Suprapubic skin (tissue), 4 donors: ENCODE data around the gene PODN. TPM values are rescaled to one million over a fixed set of nuclear protein-coding genes. Genes with fewer than 3 reads are reported as not detected.

Experiments used
- DNase-seq, 2 donors: peaks; one replicate each; pipeline ENCODE4 v3.0.0-alpha.2; 2019; ENCODE audit warnings: low spot score in 2 of 2
- H3K27ac ChIP-seq: fragments of 200-600 bp; sonication (generic); one replicate; pipeline ENCODE4 v1.5.1; 2019
- H3K27me3 ChIP-seq: fragments of 200-600 bp; sonication (generic); one replicate; pipeline ENCODE4 v1.5.1; 2019
- H3K36me3 ChIP-seq: fragments of 200-600 bp; sonication (generic); one replicate; pipeline ENCODE4 v1.5.1; 2019
- H3K4me1 ChIP-seq: fragments of 200-600 bp; sonication (generic); one replicate; pipeline ENCODE4 v1.5.1; 2019
- H3K4me3 ChIP-seq: fragments of 200-600 bp; sonication (generic); one replicate; pipeline ENCODE4 v1.5.1; 2019; ENCODE audit warnings: mild to moderate bottlenecking
- H3K9me3 ChIP-seq: fragments of 200-600 bp; sonication (generic); one replicate; pipeline ENCODE4 v1.5.1; 2019
- EP300 ChIP-seq: sonication (generic); formaldehyde crosslinking; IDR thresholded peaks from one replicate; pipeline ENCODE4 v1.6.1; 2017; ENCODE audit warnings: antibody characterized with exemption
- POLR2A ChIP-seq, 2 donors: fragments of 450-650 bp; IDR thresholded peaks; one replicate each; pipeline ENCODE4 v1.6.1; 2017; ENCODE audit warnings: antibody characterized with exemption in 2 of 2, mild to moderate bottlenecking in 2 of 2, moderate library complexity in 2 of 2
- POLR2AphosphoS5 ChIP-seq, 3 donors: sonication (generic); formaldehyde crosslinking; IDR thresholded peaks; one replicate each; pipeline ENCODE4 v1.6.1; 2017; ENCODE audit warnings: antibody characterized with exemption in 3 of 3
- WGBS: methylation state at CpG from one replicate; pipeline ENCODE4 v1.1.5; 2018; 5-methylcytosine and 5-hydroxymethylcytosine counted together
- total RNA-seq, 4 donors: library from RNA; depleted of rRNA; stranded (reverse); fragments of >200 nt; gene quantifications; one replicate each; pipeline ENCODE4 v1.1.0, GENCODE V29; 2016
- TF ChIP-seq, protein P1 (sequence below), 2 donors: fragments of 200-600 bp in 1 of 2; fragments of 450-650 bp in 1 of 2; sonication (generic) in 1 of 2; IDR thresholded peaks; one replicate each; pipeline ENCODE4 v1.5.1; 2016 to 2019; ENCODE audit warnings: antibody characterized with exemption in 2 of 2, mild to moderate bottlenecking in 1 of 2, moderate library complexity in 1 of 2

The PODN gene
- total RNA-seq, 4 donors from 2014 or later = 13.9 to 32.8 (median 19.8) TPM

- Histone ChIP-seq H3K4me1 (peaks cover 37% of the 10 kb centered on the region), H3K36me3 (no peaks in the 10 kb centered on the region), H3K9me3 (no peaks in the 10 kb centered on the region), H3K27me3 (peaks cover 29% of the 10 kb centered on the region), H3K27ac (peak overlapping the region; percentile 83), H3K4me3 (peak overlapping the region; percentile 57)
- peak in 1 of 2 donors; percentile 61 for DNase-seq
- TF ChIP-seq EP300 (no peak), POLR2A (IDR thresholded peaks at IDR 0.05) (no peak), POLR2AphosphoS5 (IDR thresholded peaks at IDR 0.05) (no peak)
- TF ChIP-seq, protein P1, sequence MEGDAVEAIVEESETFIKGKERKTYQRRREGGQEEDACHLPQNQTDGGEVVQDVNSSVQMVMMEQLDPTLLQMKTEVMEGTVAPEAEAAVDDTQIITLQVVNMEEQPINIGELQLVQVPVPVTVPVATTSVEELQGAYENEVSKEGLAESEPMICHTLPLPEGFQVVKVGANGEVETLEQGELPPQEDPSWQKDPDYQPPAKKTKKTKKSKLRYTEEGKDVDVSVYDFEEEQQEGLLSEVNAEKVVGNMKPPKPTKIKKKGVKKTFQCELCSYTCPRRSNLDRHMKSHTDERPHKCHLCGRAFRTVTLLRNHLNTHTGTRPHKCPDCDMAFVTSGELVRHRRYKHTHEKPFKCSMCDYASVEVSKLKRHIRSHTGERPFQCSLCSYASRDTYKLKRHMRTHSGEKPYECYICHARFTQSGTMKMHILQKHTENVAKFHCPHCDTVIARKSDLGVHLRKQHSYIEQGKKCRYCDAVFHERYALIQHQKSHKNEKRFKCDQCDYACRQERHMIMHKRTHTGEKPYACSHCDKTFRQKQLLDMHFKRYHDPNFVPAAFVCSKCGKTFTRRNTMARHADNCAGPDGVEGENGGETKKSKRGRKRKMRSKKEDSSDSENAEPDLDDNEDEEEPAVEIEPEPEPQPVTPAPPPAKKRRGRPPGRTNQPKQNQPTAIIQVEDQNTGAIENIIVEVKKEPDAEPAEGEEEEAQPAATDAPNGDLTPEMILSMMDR (IDR thresholded peaks at IDR 0.05) = no peak
- 25% methylated on average over 23 of the region's 61 CpGs for WGBS
These were observed 937 bp downstream of the PODN start for GRCh38 chr1:53062708-53063591.

GRCh38 chr1:53063744-53064515 lies 1.9 kb downstream of the PODN start:
- Histone ChIP-seq H3K4me3 (peak overlapping the region; percentile 57), H3K36me3 (no peaks in the 10 kb centered on the region), H3K27me3 (peaks cover 29% of the 10 kb centered on the region), H3K27ac (no peak overlapping the region), H3K9me3 (no peaks in the 10 kb centered on the region), H3K4me1 (peaks cover 37% of the 10 kb centered on the region)
- no peak for DNase-seq
- TF ChIP-seq EP300 (no peak), POLR2AphosphoS5 (IDR thresholded peaks at IDR 0.05) (no peak), POLR2A (IDR thresholded peaks at IDR 0.05) (no peak)
- TF ChIP-seq, protein P1 (IDR thresholded peaks at IDR 0.05) = no peak
- WGBS = 88% methylated on average over 9 of the region's 9 CpGs

GRCh38 chr1:53065391-53065790 lies 3.4 kb downstream of the PODN start:
- Histone ChIP-seq H3K27ac (no peak overlapping the region), H3K4me1 (peaks cover 28% of the 10 kb centered on the region), H3K4me3 (no peak overlapping the region), H3K9me3 (no peaks in the 10 kb centered on the region), H3K27me3 (peaks cover 29% of the 10 kb centered on the region), H3K36me3 (no peaks in the 10 kb centered on the region)
- TF ChIP-seq, protein P1 (IDR thresholded peaks at IDR 0.05) = no peak
- no peak for TF ChIP-seq POLR2A (IDR thresholded peaks at IDR 0.05)
- TF ChIP-seq POLR2AphosphoS5 (IDR thresholded peaks at IDR 0.05) = no peak
- no peak for TF ChIP-seq EP300
- no peak for DNase-seq
- 98% methylated on average over 7 of the region's 7 CpGs for WGBS

DNA sequence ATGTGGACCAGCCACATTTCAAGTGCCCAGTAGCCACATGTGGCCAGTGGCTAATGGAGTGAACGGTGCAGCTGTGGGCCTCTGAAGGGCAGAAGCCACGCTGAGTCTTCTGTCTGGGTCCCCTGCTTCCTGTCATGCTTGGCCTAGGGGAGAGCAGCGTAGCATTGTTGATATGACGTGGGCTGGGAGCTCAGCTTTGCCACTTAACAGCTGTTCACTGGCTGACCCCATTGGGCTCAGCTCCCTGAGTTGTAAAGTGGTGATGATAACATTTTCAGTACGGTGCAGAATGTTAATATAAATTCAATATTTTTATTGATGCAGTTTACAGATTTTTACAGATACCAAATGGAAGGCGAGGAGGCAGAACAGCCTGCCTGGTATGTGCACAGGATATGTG lies 4.5 kb downstream of the PODN start:
- WGBS = 75% methylated on average over 6 of the region's 6 CpGs
- TF ChIP-seq, protein P1 (IDR thresholded peaks at IDR 0.05) = no peak
- TF ChIP-seq POLR2AphosphoS5 (IDR thresholded peaks at IDR 0.05) (no peak), EP300 (no peak), POLR2A (IDR thresholded peaks at IDR 0.05) (no peak)
- no peak overlapping the region for H3K4me3 ChIP-seq
- H3K36me3 ChIP-seq = peaks cover 3% of the 10 kb centered on the region
- H3K9me3 ChIP-seq = no peaks in the 10 kb centered on the region
- peak in 1 of 2 donors; percentile 69 for DNase-seq
- H3K27me3 ChIP-seq = peaks cover 22% of the 10 kb centered on the region
- H3K27ac ChIP-seq = no peak overlapping the region
- peaks cover 20% of the 10 kb centered on the region for H3K4me1 ChIP-seq
